Amniotic epithelial cell (primary cell): ENCODE results near the gene NCBP2L.
A peak's percentile ranks its signal among the peaks of the same experiment; 100 is the strongest.

Source experiments
- DNase-seq: peaks from one replicate; pipeline ENCODE4 v3.0.0-alpha.2; 2010; ENCODE audit warnings: low read depth

The NCBP2L gene

GRCh38 chrX:107777536-107777832 lies at the start of gene NCBP2L:
Gene NCBP2L (plus strand): TSS chrX:107777733. CDS start chrX:107794221, 16,488 bp downstream.
- no peak for DNase-seq

GRCh38 chrX:107728371-107729099 lies 49.0 kb upstream of the NCBP2L start:
- DNase-seq = no peak

DNA sequence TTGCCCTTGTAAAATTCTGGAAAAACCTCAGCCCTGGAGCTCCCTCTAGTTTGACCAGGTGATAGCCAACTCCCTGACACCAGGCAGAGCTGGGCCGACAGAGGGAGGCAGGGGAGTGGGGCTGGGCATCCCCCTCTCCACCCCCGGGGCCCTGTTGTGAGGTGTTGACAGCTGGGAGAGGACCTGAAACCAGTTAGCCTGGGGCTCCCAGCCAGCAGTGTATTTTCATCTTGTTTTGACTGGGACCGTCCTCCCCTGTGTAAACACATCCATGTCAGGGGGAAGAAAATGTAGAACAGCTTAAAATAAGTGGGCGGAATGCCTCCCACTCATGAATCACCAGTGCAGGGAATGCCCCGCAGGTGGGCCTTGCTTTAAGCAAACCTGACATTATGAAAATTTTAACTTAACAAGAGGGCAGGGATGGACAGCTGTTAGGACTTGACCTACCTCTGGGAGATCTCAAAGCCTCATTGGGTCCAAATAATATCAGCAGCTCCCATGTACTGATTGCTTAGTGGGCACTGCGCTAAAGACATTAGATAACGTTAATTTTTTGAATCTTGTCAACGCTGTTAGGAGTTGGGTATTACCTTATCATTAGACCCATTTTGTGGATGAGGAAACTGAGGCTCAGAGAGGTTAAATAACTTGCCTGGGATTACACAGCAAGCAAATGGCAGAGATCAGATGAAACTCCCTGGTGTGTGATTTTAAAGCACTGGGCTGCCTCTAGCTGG lies 47.8 kb upstream of the NCBP2L start:
- peak; percentile 71 for DNase-seq

DNA sequence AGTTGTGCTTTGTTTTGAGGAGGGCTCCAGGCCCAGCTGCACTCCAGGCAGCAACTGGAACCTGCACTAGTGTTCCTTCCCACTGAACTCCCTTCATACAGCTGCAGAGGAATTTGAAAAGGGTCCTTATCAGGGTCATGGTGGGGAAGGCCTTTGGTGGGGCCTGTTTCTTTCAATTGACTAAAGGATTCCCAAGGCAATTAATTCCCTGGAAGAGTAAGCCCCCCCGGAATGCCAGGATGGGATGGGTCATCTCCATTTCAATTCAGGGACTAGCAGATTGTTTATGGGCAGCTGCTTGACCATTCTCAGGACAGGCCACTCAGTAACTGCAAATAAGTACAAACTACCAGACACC lies 47.3 kb upstream of the NCBP2L start:
- DNase-seq = no peak

DNA sequence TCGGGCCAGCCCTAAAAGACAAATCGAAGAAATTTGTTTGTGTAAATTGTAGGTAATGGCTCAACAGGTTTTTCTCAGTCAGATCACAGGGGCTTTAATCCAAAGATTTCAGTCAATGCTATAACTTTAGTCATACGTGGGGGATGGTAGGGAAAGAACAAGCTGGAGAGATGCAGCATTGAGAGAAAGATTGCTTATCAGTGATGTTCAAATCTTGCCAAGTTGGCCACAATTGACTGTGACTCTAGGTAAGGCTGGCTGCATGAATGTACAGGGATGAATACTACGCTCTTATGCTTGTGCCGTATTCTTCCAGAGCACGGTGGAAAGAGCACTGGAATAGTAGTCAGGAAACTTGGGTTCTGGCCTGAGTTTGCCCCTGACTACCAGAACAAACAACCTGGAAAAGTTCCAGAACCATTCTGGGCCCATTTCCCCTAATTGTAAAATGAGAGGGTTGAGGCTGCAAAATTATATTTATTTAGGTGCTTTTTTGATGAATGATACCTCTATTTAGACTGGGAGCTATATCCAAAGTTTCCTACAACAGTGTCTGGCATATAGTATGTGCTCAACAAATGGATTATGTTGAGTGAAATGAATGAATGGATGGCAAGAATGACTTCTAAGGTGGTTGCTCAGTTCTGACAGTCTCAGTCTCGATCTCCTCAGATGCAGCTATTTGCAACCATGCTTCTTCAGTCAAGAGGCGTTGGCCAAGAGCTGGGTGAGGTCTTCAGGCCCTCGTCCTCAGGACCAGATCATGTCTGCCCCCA lies 46.4 kb upstream of the NCBP2L start:
- DNase-seq = peak; percentile 69

GRCh38 chrX:107731831-107732502 lies 45.6 kb upstream of the NCBP2L start:
- DNase-seq = peak; percentile 95

DNA sequence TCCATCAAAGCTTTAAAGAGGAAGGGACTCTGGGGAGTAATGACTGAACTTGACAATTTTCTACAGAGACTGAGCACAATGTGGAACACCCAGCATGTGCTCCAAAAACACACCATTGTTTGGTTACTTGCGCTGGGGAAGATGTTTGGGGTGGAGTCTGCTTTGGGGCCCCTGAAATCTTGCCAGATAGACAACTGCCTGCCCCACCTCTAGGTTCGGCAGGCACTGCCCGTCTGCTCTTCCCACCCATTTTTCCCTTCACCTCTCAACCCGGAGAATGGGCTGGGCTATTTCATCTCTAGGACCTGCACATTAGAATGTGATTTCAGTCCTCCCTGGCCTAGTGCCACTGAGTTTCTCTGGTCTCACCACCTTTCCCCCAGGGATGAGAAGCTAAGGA lies 43.8 kb upstream of the NCBP2L start:
- DNase-seq = no peak

- DNase-seq = no peak
Measured at GRCh38 chrX:107734646-107735045, 42.9 kb upstream of the NCBP2L start.

- DNase-seq = no peak
Measured at GRCh38 chrX:107736781-107737531, 40.6 kb upstream of the NCBP2L start.

DNA sequence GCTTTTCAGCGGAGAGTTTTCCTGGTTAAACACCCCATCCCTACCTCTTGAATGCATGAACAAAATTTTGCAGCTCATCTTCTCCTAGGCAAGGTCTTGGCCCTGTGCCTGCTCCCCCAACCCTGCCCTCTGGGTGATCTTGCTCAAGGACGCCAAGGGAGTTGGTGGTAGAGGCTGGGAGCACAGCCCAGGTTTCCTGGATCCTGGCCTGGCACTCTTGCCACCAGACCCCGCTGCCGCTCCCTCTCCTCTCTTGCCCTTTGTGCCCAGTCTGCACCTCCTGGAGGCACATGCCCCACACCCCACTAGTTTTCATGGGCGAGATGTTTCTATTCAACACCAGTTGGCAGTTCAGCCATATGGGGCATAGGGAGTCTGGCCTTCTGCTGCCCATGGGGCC lies 39.3 kb upstream of the NCBP2L start:
- no peak for DNase-seq

GRCh38 chrX:107738768-107739167 lies 38.8 kb upstream of the NCBP2L start:
- DNase-seq = no peak

GRCh38 chrX:107739541-107739940 lies 38.0 kb upstream of the NCBP2L start:
- DNase-seq = no peak

- DNase-seq = no peak
Measured at GRCh38 chrX:107741404-107741790, 36.1 kb upstream of the NCBP2L start.

DNA sequence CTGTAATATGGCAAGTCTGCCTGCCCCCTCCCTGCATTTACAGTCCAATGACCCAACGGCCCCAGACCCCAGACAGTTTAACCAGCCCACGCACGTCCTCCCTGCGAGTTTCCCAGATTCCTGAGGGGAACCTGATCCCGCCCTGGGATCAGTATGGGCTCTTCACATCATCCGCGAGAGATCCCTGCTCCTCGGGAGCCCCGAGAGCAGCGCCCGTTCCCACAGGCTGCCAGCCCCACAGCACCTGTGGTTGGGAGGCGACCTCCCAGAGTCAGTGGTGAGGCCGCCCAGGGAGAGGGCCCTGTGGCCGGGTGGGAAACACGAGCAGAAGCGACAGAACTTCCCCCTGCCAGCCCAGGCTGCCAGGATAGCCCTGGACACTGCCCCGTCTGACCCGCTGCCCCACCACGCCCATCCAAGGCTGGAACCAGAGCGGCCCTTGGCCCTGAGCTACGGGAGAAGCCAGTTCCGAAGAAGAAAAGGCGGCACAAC lies 34.8 kb upstream of the NCBP2L start:
- DNase-seq = peak; percentile 16

GRCh38 chrX:107743995-107744394 lies 33.5 kb upstream of the NCBP2L start:
- DNase-seq = no peak

GRCh38 chrX:107744868-107745267 lies 32.7 kb upstream of the NCBP2L start:
- DNase-seq = no peak

GRCh38 chrX:107747596-107748161 lies 29.9 kb upstream of the NCBP2L start:
- DNase-seq = peak; percentile 51

DNA sequence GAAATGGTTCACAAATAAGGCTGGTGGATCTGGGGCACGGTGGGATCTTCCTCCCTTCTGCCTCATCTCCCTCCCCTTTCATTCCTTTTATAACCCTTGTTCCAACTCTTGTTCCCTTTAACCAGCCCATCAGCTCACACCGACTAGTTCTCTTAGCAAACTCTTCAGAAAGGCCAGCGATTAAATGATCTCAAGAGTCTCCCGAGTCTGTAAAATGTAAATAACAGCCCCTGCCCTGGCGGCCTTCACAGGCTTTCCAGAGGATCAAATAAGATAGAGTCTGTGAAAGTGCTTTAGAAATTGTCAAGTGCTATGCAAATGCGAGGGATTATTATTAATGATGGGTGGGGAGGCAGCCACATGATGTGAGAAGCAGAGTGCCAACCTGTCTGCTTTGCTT lies 29.0 kb upstream of the NCBP2L start:
- no peak for DNase-seq

DNA sequence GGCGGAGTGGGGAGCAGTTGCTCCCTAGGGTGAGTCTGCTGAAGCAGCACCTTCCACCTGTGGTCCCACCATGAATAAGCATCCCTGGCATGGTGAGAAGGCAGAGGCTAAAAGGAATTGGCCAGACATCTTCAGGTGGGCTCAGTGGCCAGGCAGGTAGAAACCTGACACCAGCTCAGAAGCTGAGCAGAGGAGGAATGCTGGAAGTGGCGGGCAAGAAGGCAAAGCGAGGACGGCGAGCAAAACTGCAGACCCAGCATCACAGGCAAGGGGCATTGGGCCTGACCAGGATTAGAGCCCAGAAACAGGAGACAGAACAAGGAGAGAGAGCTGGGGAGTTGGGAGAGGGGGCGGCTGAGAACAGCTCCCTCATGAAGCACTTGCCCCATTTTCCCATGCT lies 27.3 kb upstream of the NCBP2L start:
- DNase-seq = no peak

DNA sequence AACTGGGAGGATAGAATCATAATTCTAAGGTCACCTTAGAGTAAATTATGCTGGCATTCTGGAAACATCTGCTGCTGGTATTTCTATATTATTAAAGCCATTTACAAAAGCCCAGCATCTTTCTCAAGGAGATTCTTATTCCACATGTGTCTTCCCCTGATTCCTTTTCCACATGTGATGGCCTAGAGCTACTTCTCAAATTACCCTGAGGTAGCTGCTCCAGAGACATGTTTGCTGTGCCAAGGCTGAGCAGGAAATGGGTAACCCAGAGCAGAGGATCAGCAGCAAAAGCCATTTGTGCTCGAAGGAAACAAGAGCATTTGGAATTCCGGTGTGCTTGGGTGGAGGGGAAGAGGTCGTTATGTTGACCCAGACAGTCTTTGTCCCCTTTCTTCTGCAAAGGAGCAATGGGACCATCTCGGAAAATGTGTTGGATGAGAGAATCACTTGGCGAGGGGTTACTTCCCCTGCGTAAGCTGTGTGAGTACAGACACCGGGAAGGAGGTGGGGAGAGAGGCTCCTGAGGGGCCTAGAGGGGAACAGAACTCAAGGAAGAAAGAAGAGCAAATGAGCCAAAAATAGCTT lies 26.6 kb upstream of the NCBP2L start:
- DNase-seq = no peak

- DNase-seq = no peak
Measured at GRCh38 chrX:107752043-107752442, 25.5 kb upstream of the NCBP2L start.
